HCT116 (cell line): ENCODE data around the gene FILIP1.

Experiments used
- CTCF ChIP-seq, 3 experiments: fragments of 200-600 bp in 1 of 3; sonication (generic) in 1 of 3; IDR thresholded peaks in 2 of 3; conservative IDR thresholded peaks in 1 of 3; 2 replicates each; pipeline ENCODE4 v1.5.1; 2012 to 2017; ENCODE audit warnings: low read depth in 2 of 3, low read length in 2 of 3, antibody characterized with exemption in 1 of 3, borderline replicate concordance in 1 of 3, control low read depth in 1 of 3, mild to moderate bottlenecking in 1 of 3, mixed read lengths in 1 of 3, mixed run types in 1 of 3, moderate library complexity in 1 of 3; ENCODE audit not compliant: insufficient read depth in 1 of 3
- ZBTB33 ChIP-seq: IDR thresholded peaks from 2 replicates; pipeline ENCODE4 v1.6.1; 2011; ENCODE audit warnings: mild to moderate bottlenecking, low read length, moderate library complexity; ENCODE audit not compliant: insufficient replicate concordance; ENCODE audit errors: extremely low read depth

GRCh38 chr6:75292555-75292954 is 201.0 kb downstream of the FILIP1 start:
- TF ChIP-seq CTCF (IDR thresholded peaks at IDR 0.05 in 2 of 3, conservative IDR thresholded peaks at IDR 0.05 in 1 of 3; ENCODE audit: borderline replicate concordance in 1 of 3, insufficient read depth in 1 of 3, low read depth in 2 of 3, low read length in 2 of 3) (no peak), ZBTB33 (no peak)
